GM23248 (cell line): ENCODE results near the gene PNPLA1. TPM values are rescaled to one million over a fixed set of nuclear protein-coding genes. Genes with fewer than 3 reads are reported as not detected.

ENCODE experiments used
- DNase-seq: peaks from one replicate; pipeline ENCODE4 v3.0.0-alpha.2; 2015
- H2AFZ ChIP-seq: fragments of 200-600 bp; sonication (generic); 2 replicates; pipeline ENCODE4 v1.6.1; 2016; ENCODE audit warnings: antibody characterized with exemption
- H3F3A ChIP-seq: fragments of 200-600 bp; sonication (generic); 2 replicates; pipeline ENCODE4 v1.6.1; 2016; ENCODE audit warnings: mild to moderate bottlenecking, antibody characterized with exemption, mixed run types; ENCODE audit not compliant: insufficient read depth
- H3K27ac ChIP-seq: fragments of 200-600 bp; sonication (generic); 2 replicates; pipeline ENCODE4 v1.5.1; 2016; ENCODE audit warnings: mild to moderate bottlenecking
- H3K27me3 ChIP-seq: fragments of 200-600 bp; sonication (generic); replicated peaks from 2 replicates; pipeline ENCODE4 v1.6.1; 2016; ENCODE audit warnings: mild to moderate bottlenecking; ENCODE audit not compliant: insufficient read depth
- H3K36me3 ChIP-seq: fragments of 200-600 bp; sonication (generic); 2 replicates; pipeline ENCODE4 v1.6.1; 2016; ENCODE audit warnings: low read depth, mild to moderate bottlenecking
- H3K4me1 ChIP-seq: fragments of 200-600 bp; sonication (generic); 2 replicates; pipeline ENCODE4 v1.6.1; 2016; ENCODE audit warnings: mild to moderate bottlenecking; ENCODE audit not compliant: insufficient read depth
- H3K4me2 ChIP-seq: fragments of 200-600 bp; sonication (generic); one replicate; pipeline ENCODE4 v1.6.1; 2016; ENCODE audit warnings: mild to moderate bottlenecking; ENCODE audit not compliant: unreplicated experiment
- H3K4me3 ChIP-seq: fragments of 200-600 bp; sonication (generic); 2 replicates; pipeline ENCODE4 v1.5.1; 2016; ENCODE audit warnings: mild to moderate bottlenecking
- H3K79me2 ChIP-seq: fragments of 200-600 bp; sonication (generic); 2 replicates; pipeline ENCODE4 v1.6.1; 2016; ENCODE audit warnings: mild to moderate bottlenecking; ENCODE audit not compliant: insufficient read depth
- H3K9ac ChIP-seq: fragments of 200-600 bp; sonication (generic); 2 replicates; pipeline ENCODE4 v1.6.1; 2016; ENCODE audit warnings: mild to moderate bottlenecking
- H3K9me2 ChIP-seq: fragments of 200-600 bp; sonication (generic); 2 replicates; pipeline ENCODE4 v1.6.1; 2016; ENCODE audit warnings: mixed run types, mild to moderate bottlenecking, moderate library complexity; ENCODE audit not compliant: insufficient read depth
- H3K9me3 ChIP-seq: fragments of 200-600 bp; sonication (generic); one replicate; pipeline ENCODE4 v1.6.1; 2017; ENCODE audit warnings: low read depth
- H4K20me1 ChIP-seq: fragments of 200-600 bp; sonication (generic); 2 replicates; pipeline ENCODE4 v1.6.0; 2016; ENCODE audit not compliant: insufficient read depth
- EZH2 ChIP-seq: fragments of 200-600 bp; sonication (generic); IDR thresholded peaks from 2 replicates; pipeline ENCODE4 v1.6.1; 2018; ENCODE audit warnings: antibody characterized with exemption, mild to moderate bottlenecking; ENCODE audit not compliant: insufficient read depth, poor library complexity, severe bottlenecking
- EZH2phosphoT487 ChIP-seq: fragments of 200-600 bp; sonication (generic); IDR thresholded peaks from 2 replicates; pipeline ENCODE4 v1.6.1; 2018; ENCODE audit warnings: antibody characterized with exemption, moderate library complexity, mild to moderate bottlenecking, low read depth; ENCODE audit not compliant: insufficient read depth
- WGBS, 2 experiments: methylation state at CpG; one replicate each; pipeline ENCODE4 v1.1.6; 2015 to 2017; ENCODE audit warnings: low lambda C conversion rate in 2 of 2, low coverage in 1 of 2; ENCODE audit errors: missing lambda C conversion rate in 2 of 2; 5-methylcytosine and 5-hydroxymethylcytosine counted together
- in situ Hi-C: fragments of 300-500 bp; cut with MboI; formaldehyde crosslinking; loops from 2 replicates; pipeline ENCODE4 v1.15.0; 2020
- polyA plus RNA-seq: library from polyadenylated mRNA; unstranded; fragments of >200 nt; fragmentation: Nextera tagmentation; extraction: Ambion mirVana; gene quantifications from 2 replicates; pipeline ENCODE4 v1.2.1, GENCODE V29; 2016
- total RNA-seq: library from RNA; depleted of rRNA; stranded (reverse); fragments of >200 nt; shearing (Covaris generic); gene quantifications from 2 replicates; pipeline ENCODE4 v1.2.3, GENCODE V29; 2014

The PNPLA1 gene
- total and polyA plus RNA-seq, 2 experiments from 2014 or later: not detected

DNA sequence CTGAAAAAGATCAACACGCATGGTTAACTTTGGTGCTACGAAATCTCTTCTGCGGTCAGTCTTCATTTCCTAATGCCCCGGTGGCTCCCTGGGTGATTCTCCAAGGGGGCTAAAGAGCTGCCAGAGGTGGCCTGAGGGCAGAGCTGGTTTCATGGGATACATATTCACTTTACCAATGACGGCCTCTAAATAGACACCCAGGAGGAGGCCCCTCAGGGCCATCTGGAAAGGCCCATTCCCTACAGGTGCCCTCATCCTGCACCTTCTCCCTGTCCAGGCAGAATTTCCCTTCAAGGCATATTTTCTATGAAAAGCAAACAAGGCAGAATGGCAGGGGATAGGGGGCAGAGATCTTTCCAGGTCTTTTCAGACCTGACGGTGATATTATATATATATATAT lies 54.3 kb downstream of the PNPLA1 start:
- H3K27me3 ChIP-seq: peaks cover 19% of the 10 kb centered on the region
- no peaks in the 10 kb centered on the region for H3K79me2 ChIP-seq
- H3K4me3 ChIP-seq: no peak overlapping the region
- DNase-seq: no peak
- no peaks in the 10 kb centered on the region for H3K9me2 ChIP-seq
- H3K36me3 ChIP-seq: no peaks in the 10 kb centered on the region
- H4K20me1 ChIP-seq: no peaks in the 10 kb centered on the region
- 75 to 85% methylated on average over 5 to 6 of the region's 6 CpGs for WGBS, 2 experiments
- no peak overlapping the region for H3K9ac ChIP-seq
- no peak overlapping the region for H3K27ac ChIP-seq
- TF ChIP-seq EZH2phosphoT487 (no peak), EZH2 (no peak)
- no peaks in the 10 kb centered on the region for H3F3A ChIP-seq
- H3K4me2 ChIP-seq: no peak overlapping the region
- in situ Hi-C loops: no loop called here
- no peaks in the 10 kb centered on the region for H3K9me3 ChIP-seq
- H2AFZ ChIP-seq: no peak overlapping the region
- H3K4me1 ChIP-seq: no peaks in the 10 kb centered on the region

GRCh38 chr6:36324715-36325114 lies 54.9 kb downstream of the PNPLA1 start:
- in situ Hi-C loops: no loop called here
- TF ChIP-seq EZH2phosphoT487 (no peak), EZH2 (no peak)

DNA sequence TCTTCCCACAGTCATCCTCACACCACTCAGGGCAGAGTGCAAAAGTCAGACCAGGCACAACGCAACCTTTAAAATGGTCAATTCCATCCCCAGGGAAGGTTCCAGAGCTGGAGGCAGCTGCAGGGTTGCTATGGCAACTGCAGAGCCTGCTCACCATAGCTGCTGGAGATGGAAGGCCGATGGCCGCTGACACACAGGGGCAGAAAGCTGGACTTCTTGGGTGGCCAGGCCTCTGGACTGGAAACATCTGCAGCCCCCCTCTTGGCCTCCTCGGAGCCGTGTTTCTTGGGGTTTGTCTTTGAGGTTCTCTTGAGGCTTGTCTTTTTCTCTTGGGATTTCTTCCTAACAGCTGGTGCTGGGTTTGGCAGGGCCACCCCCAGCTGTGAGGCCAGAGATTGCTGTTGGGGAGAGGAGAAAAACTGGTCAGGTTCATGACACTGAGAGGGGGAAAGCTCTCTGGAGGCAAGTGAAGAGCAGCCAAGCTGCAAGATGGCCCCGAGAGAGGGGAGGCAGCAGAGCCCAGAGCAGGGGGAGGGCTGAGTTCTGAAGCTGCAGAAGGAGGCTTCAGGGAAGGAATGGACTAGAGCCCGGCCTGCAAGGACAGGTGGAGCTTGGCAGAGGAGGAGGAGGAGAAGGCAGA lies 56.6 kb downstream of the PNPLA1 start:
- Histone ChIP-seq H3F3A (no peaks in the 10 kb centered on the region), H3K79me2 (no peaks in the 10 kb centered on the region), H3K4me2 (no peak overlapping the region), H4K20me1 (no peaks in the 10 kb centered on the region), H3K9me2 (no peaks in the 10 kb centered on the region), H3K4me1 (no peaks in the 10 kb centered on the region), H3K36me3 (no peaks in the 10 kb centered on the region), H2AFZ (no peak overlapping the region), H3K27me3 (peaks cover 27% of the 10 kb centered on the region), H3K27ac (no peak overlapping the region), H3K9ac (no peak overlapping the region), H3K9me3 (no peaks in the 10 kb centered on the region), H3K4me3 (no peak overlapping the region)
- TF ChIP-seq EZH2: no peak
- no peak for TF ChIP-seq EZH2phosphoT487
- DNase-seq: no peak
- 69 to 79% methylated on average over 7 of the region's 7 CpGs for WGBS, 2 experiments
- in situ Hi-C loops: no loop called here

More at GRCh38 chr6:36324715-36325114, 54.9 kb downstream of the PNPLA1 start:
- Histone ChIP-seq H3K4me1 (no peaks in the 10 kb centered on the region), H3K27ac (no peak overlapping the region), H3K4me2 (no peak overlapping the region), H3K9me3 (no peaks in the 10 kb centered on the region), H4K20me1 (no peaks in the 10 kb centered on the region), H2AFZ (no peak overlapping the region), H3K4me3 (no peak overlapping the region), H3F3A (no peaks in the 10 kb centered on the region), H3K27me3 (peaks cover 21% of the 10 kb centered on the region), H3K79me2 (no peaks in the 10 kb centered on the region), H3K9ac (no peak overlapping the region), H3K36me3 (no peaks in the 10 kb centered on the region), H3K9me2 (no peaks in the 10 kb centered on the region)
- DNase-seq: no peak
- WGBS, 2 experiments: 78 to 89% methylated on average over 4 of the region's 4 CpGs

- no peaks in the 10 kb centered on the region for H4K20me1 ChIP-seq
- no peak overlapping the region for H3K27ac ChIP-seq
- no peaks in the 10 kb centered on the region for H3F3A ChIP-seq
- TF ChIP-seq EZH2phosphoT487 (no peak), EZH2 (no peak)
- no peak overlapping the region for H2AFZ ChIP-seq
- no peaks in the 10 kb centered on the region for H3K9me2 ChIP-seq
- H3K79me2 ChIP-seq: no peaks in the 10 kb centered on the region
- no peaks in the 10 kb centered on the region for H3K4me1 ChIP-seq
- in situ Hi-C loops: no loop called here
- no peak overlapping the region for H3K4me3 ChIP-seq
- H3K9ac ChIP-seq: no peak overlapping the region
- WGBS, 2 experiments: 45 to 50% methylated on average over 6 of the region's 6 CpGs
- no peak overlapping the region for H3K4me2 ChIP-seq
- H3K36me3 ChIP-seq: no peaks in the 10 kb centered on the region
- no peak for DNase-seq
- peaks cover 33% of the 10 kb centered on the region for H3K27me3 ChIP-seq
- no peaks in the 10 kb centered on the region for H3K9me3 ChIP-seq
Measured at GRCh38 chr6:36327226-36327918, 57.5 kb downstream of the PNPLA1 start.
